GM23248 (cell line): Measurements from ENCODE around the gene DAB2IP.

Experiments used
- EZH2 ChIP-seq: fragments of 200-600 bp; sonication (generic); IDR thresholded peaks from 2 replicates; pipeline ENCODE4 v1.6.1; 2018; ENCODE audit warnings: antibody characterized with exemption, mild to moderate bottlenecking; ENCODE audit not compliant: insufficient read depth, poor library complexity, severe bottlenecking
- EZH2phosphoT487 ChIP-seq: fragments of 200-600 bp; sonication (generic); IDR thresholded peaks from 2 replicates; pipeline ENCODE4 v1.6.1; 2018; ENCODE audit warnings: antibody characterized with exemption, moderate library complexity, mild to moderate bottlenecking, low read depth; ENCODE audit not compliant: insufficient read depth

GRCh38 chr9:121790841-121791240 lies 139.4 kb downstream of the DAB2IP start:
- TF ChIP-seq EZH2 (no peak), EZH2phosphoT487 (no peak)
